ENCODE data around the gene FGF8.
"Not testable (repeated sequence)": the region's sequence is repeated elsewhere in the genome, so short reads cannot be mapped to it uniquely, and the experiment has no call there.

The FGF8 gene

DNA sequence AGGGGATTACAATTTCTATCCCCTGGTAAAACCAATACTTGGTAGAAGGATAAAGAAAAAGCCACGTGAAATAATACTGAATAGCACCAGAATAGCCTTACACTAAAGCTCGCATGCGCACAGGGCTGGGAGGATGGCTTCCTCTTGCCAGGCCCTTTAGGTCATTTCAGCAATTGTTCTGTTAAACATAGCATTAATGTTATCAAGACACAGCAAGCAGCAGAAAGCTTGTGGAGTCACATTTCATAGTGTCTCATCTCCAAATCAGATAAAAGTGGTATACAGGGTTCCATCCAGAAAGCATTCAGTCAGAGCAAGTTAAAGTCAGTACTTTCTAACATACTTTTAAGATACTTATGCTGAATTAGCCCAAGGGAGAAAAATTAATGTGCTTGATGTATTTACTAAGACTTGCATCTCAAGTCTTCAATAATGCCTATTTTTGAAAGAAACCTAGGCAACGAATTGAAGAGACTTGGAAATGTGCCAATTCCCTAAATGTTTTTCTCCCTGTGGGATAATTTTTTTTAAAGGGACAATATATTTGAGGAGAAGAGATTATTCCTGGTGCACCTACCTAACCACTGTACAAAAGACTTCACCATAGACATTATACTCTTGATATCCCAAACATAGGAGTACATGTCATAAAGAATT is 21.6 kb upstream of the FGF8 start:
- DNase-seq (ENCODE audit: low read depth): no peak
- H3K4me3 ChIP-seq (ENCODE audit: low read depth, low read length): no peak overlapping the region
- TF ChIP-seq, protein P1, sequence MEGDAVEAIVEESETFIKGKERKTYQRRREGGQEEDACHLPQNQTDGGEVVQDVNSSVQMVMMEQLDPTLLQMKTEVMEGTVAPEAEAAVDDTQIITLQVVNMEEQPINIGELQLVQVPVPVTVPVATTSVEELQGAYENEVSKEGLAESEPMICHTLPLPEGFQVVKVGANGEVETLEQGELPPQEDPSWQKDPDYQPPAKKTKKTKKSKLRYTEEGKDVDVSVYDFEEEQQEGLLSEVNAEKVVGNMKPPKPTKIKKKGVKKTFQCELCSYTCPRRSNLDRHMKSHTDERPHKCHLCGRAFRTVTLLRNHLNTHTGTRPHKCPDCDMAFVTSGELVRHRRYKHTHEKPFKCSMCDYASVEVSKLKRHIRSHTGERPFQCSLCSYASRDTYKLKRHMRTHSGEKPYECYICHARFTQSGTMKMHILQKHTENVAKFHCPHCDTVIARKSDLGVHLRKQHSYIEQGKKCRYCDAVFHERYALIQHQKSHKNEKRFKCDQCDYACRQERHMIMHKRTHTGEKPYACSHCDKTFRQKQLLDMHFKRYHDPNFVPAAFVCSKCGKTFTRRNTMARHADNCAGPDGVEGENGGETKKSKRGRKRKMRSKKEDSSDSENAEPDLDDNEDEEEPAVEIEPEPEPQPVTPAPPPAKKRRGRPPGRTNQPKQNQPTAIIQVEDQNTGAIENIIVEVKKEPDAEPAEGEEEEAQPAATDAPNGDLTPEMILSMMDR (IDR thresholded peaks at IDR 0.05; ENCODE audit: low read depth, low read length, missing control alignments): no peak
- in situ Hi-C loops (cut with HindIII; ENCODE audit: low sequenced_read_pairs): no loop called here

DNA sequence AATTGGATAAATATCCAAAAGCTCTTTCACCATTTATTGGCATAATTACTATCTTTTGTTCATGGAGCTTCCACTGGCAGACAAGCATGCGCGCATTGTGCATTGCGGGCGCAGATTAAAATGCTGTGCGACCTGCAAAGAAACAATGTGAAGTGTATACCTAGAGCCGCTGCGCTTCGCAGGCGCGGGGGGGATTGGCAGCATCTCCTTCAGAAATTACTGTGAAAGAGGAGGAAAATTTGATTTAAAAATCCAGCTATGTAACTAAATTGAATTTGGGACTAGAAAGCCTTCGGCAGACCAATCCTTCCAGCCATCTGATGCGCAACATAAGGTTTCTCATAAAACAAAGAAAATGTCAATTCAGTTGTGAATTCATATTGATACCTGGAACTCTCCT is 17.6 kb upstream of the FGF8 start:
- TF ChIP-seq, protein P1 (IDR thresholded peaks at IDR 0.05; ENCODE audit: low read depth, low read length, missing control alignments): no peak
- no peak overlapping the region for H3K4me3 ChIP-seq (ENCODE audit: low read depth, low read length)
- DNase-seq (ENCODE audit: low read depth): no peak
- in situ Hi-C loops (cut with HindIII; ENCODE audit: low sequenced_read_pairs): no loop called here

DNA sequence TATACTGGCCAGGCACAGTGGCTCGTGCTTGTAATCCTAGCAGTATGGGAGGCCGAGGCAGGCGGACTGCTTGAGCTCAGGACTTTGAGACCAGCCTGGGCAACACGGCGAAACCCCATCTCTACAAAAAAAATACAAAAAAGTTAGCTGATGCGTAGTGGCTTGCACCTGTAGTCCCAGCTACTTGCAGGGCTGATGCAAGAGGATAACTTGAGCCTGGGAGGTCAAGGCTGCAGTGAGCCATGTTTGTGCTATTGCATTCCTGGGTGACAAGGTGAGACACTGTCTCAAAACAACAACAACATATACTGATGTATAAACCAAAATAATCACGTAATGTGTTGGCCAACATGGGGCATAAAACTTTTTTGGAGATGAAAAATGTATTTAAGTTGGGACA is 13.8 kb upstream of the FGF8 start:
- TF ChIP-seq, protein P1 (IDR thresholded peaks at IDR 0.05; ENCODE audit: low read depth, low read length, missing control alignments): no peak
- no peak for DNase-seq (ENCODE audit: low read depth)
- in situ Hi-C loops (cut with HindIII; ENCODE audit: low sequenced_read_pairs): no loop called here

DNA sequence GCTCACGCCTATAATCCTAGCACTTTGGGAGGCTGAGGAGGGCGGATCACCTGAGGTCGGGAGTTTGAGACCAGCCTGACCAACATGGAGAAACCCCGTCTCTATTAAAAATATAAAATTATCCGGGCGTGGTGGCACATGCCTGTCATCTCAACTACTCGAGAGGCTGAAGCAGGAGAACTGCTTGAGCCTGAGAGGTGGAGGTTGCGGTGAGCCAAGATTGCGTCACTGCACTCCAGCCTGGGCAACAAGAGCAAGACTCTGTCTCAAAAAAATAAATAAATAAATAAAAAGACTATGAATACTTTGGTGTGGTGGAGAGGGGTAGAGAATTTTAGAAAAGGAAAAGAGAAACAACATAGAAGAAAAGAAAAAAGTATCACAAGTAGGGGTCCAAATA is 13.3 kb upstream of the FGF8 start:
- DNase-seq (ENCODE audit: low read depth); H3K4me3 ChIP-seq (ENCODE audit: low read depth, low read length); in situ Hi-C loops (cut with HindIII; ENCODE audit: low sequenced_read_pairs): not testable (repeated sequence)

More for the DNA sequence above, 13.8 kb upstream of the FGF8 start:
- H3K4me3 ChIP-seq (ENCODE audit: low read depth, low read length): no peak overlapping the region

DNA sequence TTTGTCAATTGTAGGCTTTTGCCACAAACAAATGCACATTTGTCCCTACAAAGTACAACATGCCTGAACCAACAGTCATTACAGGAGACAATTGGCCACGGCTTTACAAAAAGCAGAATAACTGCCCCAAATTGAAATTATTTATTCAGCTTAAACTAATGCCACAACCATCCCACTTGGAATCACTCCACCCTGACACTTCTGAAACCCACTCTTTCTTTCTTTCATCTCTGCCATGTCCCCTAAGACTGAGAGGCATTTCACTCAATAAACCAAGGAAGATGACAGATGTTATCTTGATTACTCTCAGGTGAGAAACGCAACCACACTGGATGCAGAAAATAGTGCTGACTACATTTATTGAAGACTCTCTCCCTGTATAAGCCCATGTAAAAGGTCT is 9.9 kb upstream of the FGF8 start:
- in situ Hi-C loops (cut with HindIII; ENCODE audit: low sequenced_read_pairs): no loop called here
- H3K4me3 ChIP-seq (ENCODE audit: low read depth, low read length): no peak overlapping the region
- DNase-seq (ENCODE audit: low read depth): no peak
- TF ChIP-seq, protein P1 (IDR thresholded peaks at IDR 0.05; ENCODE audit: low read depth, low read length, missing control alignments): no peak

DNA sequence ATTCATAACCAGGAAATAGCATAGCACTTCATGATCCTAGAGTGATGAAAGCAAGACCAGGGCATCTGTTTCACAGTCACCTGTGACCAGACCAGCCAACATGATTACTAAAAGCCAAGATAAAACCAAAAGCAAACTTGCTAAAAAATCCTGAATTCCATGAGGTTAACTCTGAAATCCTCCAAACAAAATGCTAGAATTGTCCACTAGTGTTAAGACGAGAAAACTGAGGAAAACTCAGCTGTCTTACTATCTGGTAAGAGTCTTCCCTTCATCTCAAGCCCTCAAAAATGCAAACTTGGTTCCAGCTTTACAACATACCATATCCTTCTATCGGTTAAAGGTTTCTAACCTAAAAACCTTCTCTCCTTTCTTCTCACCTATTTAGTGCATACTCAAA is 8.6 kb upstream of the FGF8 start:
- in situ Hi-C loops (cut with HindIII; ENCODE audit: low sequenced_read_pairs): loop anchor here (5.0 kb wide), 1 partner anchor 33 kb away; the partner anchor contains the start of gene OGA
- DNase-seq (ENCODE audit: low read depth): no peak
- no peak overlapping the region for H3K4me3 ChIP-seq (ENCODE audit: low read depth, low read length)
- TF ChIP-seq, protein P1 (IDR thresholded peaks at IDR 0.05; ENCODE audit: low read depth, low read length, missing control alignments): no peak

DNA sequence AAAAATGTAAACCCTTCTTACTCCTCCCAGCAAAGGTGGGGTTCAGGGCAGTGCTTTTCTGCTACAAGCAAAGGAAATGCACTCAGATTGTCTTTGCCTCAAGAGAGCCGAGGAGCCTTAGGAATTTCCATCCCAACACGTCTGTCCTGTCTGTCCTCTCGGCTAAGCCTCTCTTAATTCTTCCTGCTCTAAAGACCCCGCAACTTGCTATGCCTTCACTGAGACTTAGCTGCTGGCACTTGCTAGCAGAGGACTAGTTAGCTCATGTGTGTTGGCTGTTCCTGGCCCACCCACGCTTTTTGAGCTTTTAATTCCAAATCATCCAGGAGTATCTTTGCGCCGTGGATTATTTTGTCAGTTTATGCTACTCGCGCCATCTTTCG is 7.8 kb upstream of the FGF8 start:
- H3K4me3 ChIP-seq (ENCODE audit: low read depth, low read length): peak overlapping the region; percentile 90
- TF ChIP-seq, protein P1 (IDR thresholded peaks at IDR 0.05; ENCODE audit: low read depth, low read length, missing control alignments): no peak
- in situ Hi-C loops (cut with HindIII; ENCODE audit: low sequenced_read_pairs): loop anchor here (5.0 kb wide), 1 partner anchor 34 kb away; the partner anchor contains the start of gene OGA
- no peak for DNase-seq (ENCODE audit: low read depth)
